ENCODE results near the gene TEK.

TEK gene

GRCh38 chr9:27261517-27262211 is 152.6 kb downstream of the TEK start:
- no peak for DNase-seq (ENCODE audit: insufficient read length, low spot score)
- FAIRE-seq = no peak
- no peak for TF ChIP-seq POLR2A (IDR thresholded peaks at IDR 0.05; ENCODE audit: low read depth, low read length)

DNA sequence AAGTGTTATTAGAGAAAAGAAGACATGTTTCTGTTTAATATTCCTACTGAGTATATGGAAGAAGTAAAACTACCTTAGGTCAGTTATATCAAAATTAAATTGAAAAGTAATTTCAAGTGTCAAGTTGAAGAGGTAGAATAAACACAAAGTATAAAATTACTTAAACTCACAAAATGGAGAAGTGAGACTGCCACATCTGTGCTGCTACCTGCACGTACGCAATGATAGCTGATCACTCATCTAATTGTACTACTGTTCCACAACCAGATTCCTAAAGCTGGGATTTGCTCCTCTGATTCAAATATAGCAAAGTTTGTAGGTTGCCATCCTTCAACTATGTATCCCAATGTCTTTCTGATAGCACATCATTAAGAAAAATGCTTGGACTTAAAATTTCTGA is 163.1 kb downstream of the TEK start:
- no peak for FAIRE-seq
- TF ChIP-seq POLR2A (IDR thresholded peaks at IDR 0.05; ENCODE audit: low read depth, low read length) = no peak
- DNase-seq (ENCODE audit: insufficient read length, low spot score) = no peak

- FAIRE-seq (no peak), DNase-seq (ENCODE audit: insufficient read length, low spot score) (no peak)
- TF ChIP-seq POLR2A (IDR thresholded peaks at IDR 0.05; ENCODE audit: low read depth, low read length) = no peak
Observed at GRCh38 chr9:27273186-27273585, 164.2 kb downstream of the TEK start.

- DNase-seq (ENCODE audit: insufficient read length, low spot score) (peak; percentile 28), FAIRE-seq (peak; percentile 99)
- no peak for TF ChIP-seq POLR2A (IDR thresholded peaks at IDR 0.05; ENCODE audit: low read depth, low read length)
Observed at GRCh38 chr9:27276193-27277030, 167.4 kb downstream of the TEK start.

DNA sequence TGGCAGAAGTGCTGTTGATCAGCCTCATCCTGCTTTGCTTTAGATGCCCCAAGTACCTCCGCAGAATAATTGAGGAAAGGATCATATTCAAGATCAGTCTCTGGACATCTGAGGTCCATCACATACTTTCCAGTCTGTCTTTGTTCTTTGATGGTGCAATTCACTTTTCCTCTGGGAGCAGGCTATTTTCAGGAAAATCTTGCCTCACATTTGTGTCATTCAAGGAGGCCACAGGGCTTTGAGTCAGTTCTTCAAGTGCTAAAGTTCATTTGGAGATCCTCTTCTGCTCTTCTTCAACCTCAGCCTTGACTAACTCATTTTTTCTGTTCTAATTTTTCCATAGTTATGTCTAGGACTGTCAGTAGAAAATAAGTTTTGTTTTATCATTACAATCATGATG is 169.3 kb downstream of the TEK start:
- no peak for DNase-seq (ENCODE audit: insufficient read length, low spot score)
- no peak for TF ChIP-seq POLR2A (IDR thresholded peaks at IDR 0.05; ENCODE audit: low read depth, low read length)
- peak; percentile 6 for FAIRE-seq

DNA sequence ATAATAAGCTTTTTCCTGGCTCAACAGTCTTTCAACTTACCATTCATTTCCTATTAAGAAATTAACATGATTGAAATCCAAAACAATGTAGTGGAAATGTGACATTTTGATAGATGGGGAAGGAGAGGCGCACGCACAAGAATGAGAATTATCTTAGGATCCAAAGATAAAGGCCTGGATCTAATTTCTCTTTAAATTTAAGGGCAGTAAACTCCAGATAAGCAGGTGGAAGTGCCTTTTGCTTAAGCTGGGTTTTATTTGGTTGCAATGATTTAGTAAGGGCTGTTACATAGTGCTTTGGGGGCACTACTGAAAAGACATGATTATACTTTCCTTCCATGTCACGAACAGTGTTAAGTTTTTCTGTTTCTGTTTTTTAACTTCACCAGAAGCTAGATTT is 170.6 kb downstream of the TEK start:
- DNase-seq (ENCODE audit: insufficient read length, low spot score) = no peak
- no peak for FAIRE-seq
- no peak for TF ChIP-seq POLR2A (IDR thresholded peaks at IDR 0.05; ENCODE audit: low read depth, low read length)
